22Rv1 (cell line): ENCODE results near the gene ONECUT3.

Experiments
- CTCF ChIP-seq: fragments of 450-650 bp; IDR thresholded peaks from 2 replicates; pipeline ENCODE4 v1.5.1; 2017; ENCODE audit warnings: mild to moderate bottlenecking
- ZFX ChIP-seq: fragments of 450-650 bp; IDR thresholded peaks from 2 replicates; pipeline ENCODE4 v1.6.1; 2017; ENCODE audit warnings: antibody characterized with exemption, borderline replicate concordance

DNA sequence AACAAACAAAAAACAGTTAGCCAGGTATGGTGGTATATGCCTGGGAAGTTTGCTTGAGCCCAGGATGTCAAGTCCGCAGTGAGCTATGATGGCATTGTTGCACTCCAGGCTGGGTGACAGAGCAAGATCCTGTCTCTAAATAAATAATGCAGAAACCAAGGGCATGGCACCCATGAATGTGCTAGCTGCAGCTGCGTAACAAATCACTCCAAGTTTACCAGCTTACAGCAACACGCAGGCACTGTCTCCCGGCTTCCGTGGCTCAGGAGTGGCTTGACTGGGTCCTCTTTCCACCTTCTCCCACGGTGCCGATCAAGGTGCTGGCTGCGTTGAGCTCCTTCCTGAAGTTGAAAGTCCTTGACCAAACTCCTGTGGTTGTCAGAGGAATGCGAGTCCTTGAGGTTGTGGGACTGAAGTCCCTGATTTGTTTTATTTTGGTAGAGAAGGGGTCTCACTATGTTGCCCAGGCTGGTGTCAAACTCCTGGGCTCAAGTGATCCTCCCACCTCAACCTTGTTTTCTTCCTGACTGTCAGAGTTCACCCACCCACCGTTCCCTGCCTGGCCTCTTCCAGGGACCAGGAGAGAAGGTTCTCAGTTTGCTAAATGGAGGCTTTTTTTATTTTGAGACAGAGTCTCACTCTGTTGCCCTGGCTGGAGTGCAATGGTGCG, 13.2 kb upstream of the ONECUT3 start:
- no peak for TF ChIP-seq CTCF
- TF ChIP-seq ZFX = no peak
